Heart left ventricle (tissue), 13 donors: Measurements from ENCODE around the gene EMILIN1.

Experiments
- CTCF ChIP-seq, 12 donors: fragments of 200-600 bp; sonication (generic) in 4 of 12; IDR thresholded peaks; one replicate each; pipeline versions ENCODE4 v1.5.0 to v1.8.0; 2018 to 2022; ENCODE audit warnings: antibody characterized with exemption in 12 of 12, mild to moderate bottlenecking in 5 of 12
- POLR2A ChIP-seq, 2 donors: fragments of 450-650 bp; IDR thresholded peaks; one replicate each; pipeline ENCODE4 v1.6.1; 2017; ENCODE audit warnings: antibody characterized with exemption in 2 of 2, mild to moderate bottlenecking in 2 of 2, moderate library complexity in 2 of 2
- donor health status: ischemic (EF 13 %, LVEDD 7.1; RV severe dilation, severe dysfunction).
- donor health status: DM: no; HTN: yes; CAD: no.
- donor health status: DM: no; HTN: no; CAD: no.
- donor health status: ischemic (EF 25% LVEDD 6.9; RV normal size, moderate dysfunction).
- donor health status: ischemic (EF 25% LVEDD 5.7; RV mildly dilated, moderate dysfunction).
- donor health status: ischemic (EF 35%, LVEDD 5.7; RV mildly dilated, moderate dysfunction).
- donor health status: nonischemic (EF 11% LVEDD 7.7; RV severe dilation, severe dysfunction).
- donor health status: DM: yes; HTN: yes; CAD: no.
- donor health status: PGD.
- donor health status: ischemic (EF 29% LVEDD 5.4; RV normal size, mild dysfunction).
- donor health status: nonischemic (EF 23%, LVEDD 6.1; RV moderate dilation, normal function).

- TF ChIP-seq CTCF (IDR thresholded peaks at IDR 0.05) (no peak), POLR2A (IDR thresholded peaks at IDR 0.05) (no peak)
These were observed 6.8 kb downstream of the EMILIN1 start for GRCh38 chr2:27085062-27085672.
